ENCODE data around the gene FLCN.

DNA sequence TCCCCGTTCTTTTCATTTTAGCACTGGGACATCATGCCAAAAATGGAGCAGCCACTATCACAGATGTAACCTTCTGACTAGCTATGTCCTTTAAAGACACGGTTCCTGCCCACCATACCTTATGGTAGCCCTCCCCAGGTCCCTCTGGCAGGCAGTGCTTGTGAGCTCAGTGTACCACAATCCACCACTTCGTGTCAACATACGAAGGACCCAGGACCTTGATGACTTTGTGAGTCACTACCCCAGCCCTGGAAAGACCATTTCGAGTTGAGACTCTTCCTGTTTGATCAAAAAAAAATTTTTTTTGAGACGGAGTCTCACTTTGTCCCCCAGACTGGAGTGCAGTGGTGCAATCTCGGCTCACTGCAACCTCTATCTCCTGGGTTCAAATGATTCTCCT, 21.0 kb upstream of the FLCN start:
- TF ChIP-seq, protein P1, sequence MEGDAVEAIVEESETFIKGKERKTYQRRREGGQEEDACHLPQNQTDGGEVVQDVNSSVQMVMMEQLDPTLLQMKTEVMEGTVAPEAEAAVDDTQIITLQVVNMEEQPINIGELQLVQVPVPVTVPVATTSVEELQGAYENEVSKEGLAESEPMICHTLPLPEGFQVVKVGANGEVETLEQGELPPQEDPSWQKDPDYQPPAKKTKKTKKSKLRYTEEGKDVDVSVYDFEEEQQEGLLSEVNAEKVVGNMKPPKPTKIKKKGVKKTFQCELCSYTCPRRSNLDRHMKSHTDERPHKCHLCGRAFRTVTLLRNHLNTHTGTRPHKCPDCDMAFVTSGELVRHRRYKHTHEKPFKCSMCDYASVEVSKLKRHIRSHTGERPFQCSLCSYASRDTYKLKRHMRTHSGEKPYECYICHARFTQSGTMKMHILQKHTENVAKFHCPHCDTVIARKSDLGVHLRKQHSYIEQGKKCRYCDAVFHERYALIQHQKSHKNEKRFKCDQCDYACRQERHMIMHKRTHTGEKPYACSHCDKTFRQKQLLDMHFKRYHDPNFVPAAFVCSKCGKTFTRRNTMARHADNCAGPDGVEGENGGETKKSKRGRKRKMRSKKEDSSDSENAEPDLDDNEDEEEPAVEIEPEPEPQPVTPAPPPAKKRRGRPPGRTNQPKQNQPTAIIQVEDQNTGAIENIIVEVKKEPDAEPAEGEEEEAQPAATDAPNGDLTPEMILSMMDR (IDR thresholded peaks at IDR 0.05; ENCODE audit: insufficient read depth, low read length, poor library complexity, severe bottlenecking), result no peak
- no peak for TF ChIP-seq EZH2phosphoT487 (conservative IDR thresholded peaks at IDR 0.05; ENCODE audit: low read length)
